DND-41 (cell line): ENCODE data around the gene CNTNAP1.

Experiments used
- ATAC-seq: fragments of 200-7000 bp; cut with Tn5 transposase; 3 replicates; pipeline ENCODE4 v1.9.1; 2021; ENCODE audit warnings: low read depth; ENCODE audit not compliant: insufficient read depth
- DNase-seq: peaks from one replicate; pipeline ENCODE4 v3.0.0-alpha.2; 2020
- H2AFZ ChIP-seq: 2 replicates; pipeline ENCODE4 v1.6.0; 2012; ENCODE audit warnings: low read depth, low read length
- H3K27ac ChIP-seq: 2 replicates; pipeline ENCODE4 v1.5.1; 2012; ENCODE audit warnings: low read length, inconsistent platforms
- H3K27me3 ChIP-seq: fragments of 200-600 bp; sonication (generic); 2 replicates; pipeline ENCODE4 v1.6.0; 2012; ENCODE audit warnings: low read length, mild to moderate bottlenecking, inconsistent platforms; ENCODE audit not compliant: insufficient read depth, poor library complexity
- H3K36me3 ChIP-seq: 2 replicates; pipeline ENCODE4 v1.5.1; 2012; ENCODE audit warnings: low read length, inconsistent platforms; ENCODE audit not compliant: insufficient read depth
- H3K4me1 ChIP-seq: 2 replicates; pipeline ENCODE4 v1.5.1; 2012; ENCODE audit warnings: mild to moderate bottlenecking, low read length; ENCODE audit not compliant: insufficient read depth
- H3K4me2 ChIP-seq: 2 replicates; pipeline ENCODE4 v1.6.0; 2012; ENCODE audit warnings: mild to moderate bottlenecking, moderate library complexity, low read length, inconsistent platforms; ENCODE audit not compliant: insufficient read depth
- H3K4me3 ChIP-seq, 2 experiments: fragments of 200-600 bp in 1 of 2; shearing (Covaris generic) in 1 of 2; 2 replicates each; pipeline ENCODE4 v1.5.1; 2012 to 2016; ENCODE audit warnings: inconsistent platforms in 2 of 2, low read length in 2 of 2, mild to moderate bottlenecking in 2 of 2, low read depth in 1 of 2, moderate library complexity in 1 of 2
- H3K79me2 ChIP-seq: 2 replicates; pipeline ENCODE4 v1.6.0; 2012; ENCODE audit warnings: low read length, inconsistent platforms; ENCODE audit not compliant: insufficient read depth
- H3K9ac ChIP-seq: 2 replicates; pipeline ENCODE4 v1.6.0; 2012; ENCODE audit warnings: low read depth, mild to moderate bottlenecking, inconsistent platforms, low read length, moderate library complexity
- H3K9me3 ChIP-seq: 2 replicates; pipeline ENCODE4 v1.5.1; 2012; ENCODE audit warnings: low read length, moderate library complexity, mild to moderate bottlenecking, inconsistent platforms; ENCODE audit not compliant: insufficient read depth, severe bottlenecking
- H4K20me1 ChIP-seq: 2 replicates; pipeline ENCODE4 v1.6.0; 2012; ENCODE audit warnings: low read length; ENCODE audit not compliant: insufficient read depth
- CTCF ChIP-seq: IDR thresholded peaks from 2 replicates; pipeline ENCODE4 v1.5.1; 2012; ENCODE audit warnings: borderline replicate concordance, low read length, moderate library complexity, mild to moderate bottlenecking; ENCODE audit not compliant: poor library complexity, severe bottlenecking; ENCODE audit errors: extremely low read depth
- EZH2 ChIP-seq: IDR thresholded peaks from 3 replicates; pipeline ENCODE4 v1.6.1; 2012; ENCODE audit warnings: borderline replicate concordance, low read depth, mild to moderate bottlenecking, moderate library complexity, low read length, inconsistent platforms; ENCODE audit not compliant: severe bottlenecking

The CNTNAP1 gene

GRCh38 chr17:42679492-42680330, 2.6 kb upstream of the CNTNAP1 start:
- TF ChIP-seq EZH2 = no peak
- TF ChIP-seq CTCF = peak; percentile 84
- H3K4me2 ChIP-seq = peak overlapping the region; percentile 92
- H3K27me3 ChIP-seq = peaks cover 12% of the 10 kb centered on the region
- H3K4me1 ChIP-seq = peaks cover 59% of the 10 kb centered on the region
- H4K20me1 ChIP-seq = peaks cover 8% of the 10 kb centered on the region
- no peaks in the 10 kb centered on the region for H3K9me3 ChIP-seq
- no peaks in the 10 kb centered on the region for H3K79me2 ChIP-seq
- H2AFZ ChIP-seq = peak overlapping the region; percentile 93
- H3K9ac ChIP-seq = peak overlapping the region; percentile 67
- H3K4me3 ChIP-seq = peak overlapping the region in 1 of 2 experiments; percentile 63; a peak in 3 of 4 replicates
- DNase-seq (peak; percentile 84), ATAC-seq (peak; percentile 63)
- H3K27ac ChIP-seq = peak overlapping the region; percentile 96
- H3K36me3 ChIP-seq = no peaks in the 10 kb centered on the region

GRCh38 chr17:42680331-42680808, 2.0 kb upstream of the CNTNAP1 start:
- Histone ChIP-seq H3K9ac (peak overlapping the region; percentile 67), H2AFZ (peak overlapping the region; percentile 93), H3K4me1 (peaks cover 53% of the 10 kb centered on the region)

GRCh38 chr17:42682722-42683403, 532 bp downstream of the CNTNAP1 start:
- Histone ChIP-seq H3K36me3 (no peaks in the 10 kb centered on the region), H2AFZ (no peak overlapping the region), H3K9me3 (no peaks in the 10 kb centered on the region), H3K27me3 (no peaks in the 10 kb centered on the region), H3K4me2 (no peak overlapping the region), H3K4me1 (peaks cover 32% of the 10 kb centered on the region), H3K79me2 (no peaks in the 10 kb centered on the region), H3K4me3 (no peak overlapping the region), H3K27ac (no peak overlapping the region), H4K20me1 (no peaks in the 10 kb centered on the region), H3K9ac (no peak overlapping the region)
- TF ChIP-seq CTCF = no peak
- no peak for TF ChIP-seq EZH2
- ATAC-seq (no peak), DNase-seq (no peak)

More at GRCh38 chr17:42680331-42680808, 2.0 kb upstream of the CNTNAP1 start:
- no peaks in the 10 kb centered on the region for H3K79me2 ChIP-seq
- no peaks in the 10 kb centered on the region for H3K9me3 ChIP-seq
- TF ChIP-seq EZH2 = no peak
- DNase-seq (no peak), ATAC-seq (no peak)
- no peaks in the 10 kb centered on the region for H3K36me3 ChIP-seq
- H3K4me2 ChIP-seq = peak overlapping the region; percentile 92
- peak overlapping the region in 1 of 2 experiments; percentile 63; a peak in 2 of 4 replicates for H3K4me3 ChIP-seq
- peaks cover 5% of the 10 kb centered on the region for H4K20me1 ChIP-seq
- H3K27me3 ChIP-seq = peaks cover 10% of the 10 kb centered on the region
- H3K27ac ChIP-seq = peak overlapping the region; percentile 96; the same call in 1 of the 2 replicates
